GM19351 (cell line): ENCODE data around the gene BCAS3.
A peak's percentile ranks its signal among the peaks of the same experiment; 100 is the strongest.

ENCODE experiments used
- ATAC-seq: cut with Tn5 transposase; IDR thresholded peaks from one replicate; pipeline ENCODE4 v1.9.1; 2021; ENCODE audit warnings: mild to moderate bottlenecking, moderate library complexity; ENCODE audit not compliant: unreplicated experiment

BCAS3 gene

DNA sequence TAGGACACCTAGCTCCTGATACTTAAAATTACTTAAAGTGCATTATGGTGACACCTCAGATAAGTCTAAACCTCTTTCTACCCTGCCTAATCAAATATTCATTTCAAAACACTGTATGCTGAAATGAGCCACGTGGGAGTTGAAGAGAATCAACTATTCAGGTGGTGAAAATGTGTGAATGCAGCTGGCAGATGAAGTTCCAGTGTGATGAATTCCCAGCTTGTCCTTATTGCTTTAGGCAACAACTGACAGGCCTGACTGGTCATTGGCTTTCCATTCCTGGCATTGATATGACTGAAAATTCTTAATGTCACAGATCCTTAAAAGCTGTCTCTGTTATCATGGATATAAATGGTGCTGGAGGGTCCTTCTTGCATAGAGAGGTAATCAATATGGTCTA, 420.1 kb downstream of the BCAS3 start:
- ATAC-seq, result no peak

DNA sequence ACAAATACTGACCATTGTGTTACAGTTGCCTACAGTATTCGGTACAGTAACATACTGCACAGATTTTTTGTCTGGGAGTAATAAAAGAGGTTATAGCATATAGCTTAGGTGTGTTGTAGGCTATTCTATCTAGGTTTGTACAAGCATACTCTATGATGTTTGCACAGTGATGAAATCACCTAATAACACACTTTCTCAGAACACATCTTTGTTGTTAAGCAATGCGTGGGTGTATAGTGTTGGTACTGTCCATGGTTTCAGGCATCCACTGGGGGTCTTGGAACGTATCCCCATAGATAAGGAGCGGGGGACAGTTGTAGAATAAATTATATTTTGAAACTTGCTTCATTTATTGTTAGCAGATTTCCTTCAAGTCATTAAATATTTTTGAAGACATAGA, 428.7 kb downstream of the BCAS3 start:
- ATAC-seq, result no peak

DNA sequence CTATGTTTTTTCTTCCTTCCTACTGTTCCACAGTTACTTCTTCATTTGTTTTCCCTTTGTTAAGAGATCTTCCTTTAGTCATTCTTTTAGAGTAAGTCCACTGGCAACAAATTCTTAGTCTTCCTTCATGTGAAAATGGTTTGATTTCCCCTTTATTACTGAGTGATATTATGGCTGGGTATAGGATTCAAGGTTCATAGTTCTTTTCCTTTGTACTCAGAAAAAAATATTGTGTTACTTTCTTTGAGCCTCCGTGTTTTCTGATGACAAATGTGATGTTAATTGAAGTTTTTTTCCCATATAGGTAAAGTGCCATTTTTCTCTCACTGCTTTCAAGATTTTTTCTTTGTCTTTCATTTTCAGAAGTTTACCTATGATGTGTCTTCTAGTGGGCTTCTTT, 438.9 kb downstream of the BCAS3 start:
- ATAC-seq, result no peak

DNA sequence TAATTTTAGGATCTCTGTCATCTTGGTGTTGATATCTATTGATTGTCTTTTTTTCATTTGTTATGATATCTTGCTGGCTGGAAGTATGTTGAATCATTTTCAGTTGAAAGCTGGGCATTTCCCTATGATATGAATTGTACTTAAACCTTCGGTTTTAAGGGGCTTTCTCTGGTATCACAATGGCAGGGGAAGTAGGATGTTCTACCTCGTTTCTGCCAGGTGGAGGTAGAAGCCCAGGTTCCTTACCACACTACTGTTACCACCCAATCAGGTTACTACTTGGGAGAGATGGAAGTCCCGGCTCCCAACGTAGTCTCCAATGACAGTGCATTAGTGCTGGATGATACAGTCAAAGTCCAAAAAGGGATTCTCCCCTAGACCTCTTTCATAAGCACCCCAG, 440.3 kb downstream of the BCAS3 start:
- no peak for ATAC-seq

DNA sequence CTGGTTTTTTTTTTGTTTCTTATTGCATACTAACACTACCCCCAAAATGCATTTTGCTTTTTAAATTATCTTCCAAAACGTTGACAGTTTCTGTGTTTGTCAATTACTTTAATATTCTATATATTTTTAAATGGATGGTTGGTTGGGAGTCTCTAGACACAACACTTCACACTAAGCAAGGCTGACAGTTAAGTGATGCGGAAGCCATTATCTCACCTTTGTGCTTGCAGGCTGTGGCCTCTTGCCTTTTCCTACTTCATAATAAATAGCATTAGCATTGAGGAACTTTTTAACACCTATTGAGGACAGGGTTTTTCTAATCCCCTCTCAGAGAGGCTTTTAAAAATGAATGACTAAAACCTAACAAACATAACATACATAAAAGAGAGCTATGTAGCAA, 441.2 kb downstream of the BCAS3 start:
- ATAC-seq, result no peak

DNA sequence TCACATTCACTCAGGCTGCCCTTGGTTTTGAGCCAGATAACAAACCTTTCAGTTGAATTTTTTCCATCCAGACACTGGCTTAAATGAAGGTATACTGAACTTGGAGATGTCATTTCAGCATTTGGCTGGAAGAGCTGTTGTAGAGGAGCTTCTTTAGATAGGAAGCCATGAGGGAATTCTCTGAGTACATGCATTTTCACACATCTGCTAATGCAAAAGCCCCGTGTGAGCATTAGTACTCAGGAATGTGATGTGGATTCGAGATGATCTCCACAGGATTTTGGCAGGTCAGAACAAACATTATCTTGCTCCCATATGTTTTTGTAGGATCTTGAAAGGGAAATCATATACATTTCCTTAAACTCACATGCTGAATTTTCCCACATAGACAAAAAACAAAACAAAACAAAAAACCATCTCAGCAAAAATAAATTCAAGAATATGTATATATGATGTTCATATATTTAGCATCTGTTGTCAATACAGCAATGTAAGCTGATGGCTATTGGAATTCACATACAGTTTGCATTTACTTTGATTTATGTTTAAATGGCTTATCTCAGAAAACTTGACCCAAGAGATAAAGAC, 444.8 kb downstream of the BCAS3 start:
- ATAC-seq, result no peak

DNA sequence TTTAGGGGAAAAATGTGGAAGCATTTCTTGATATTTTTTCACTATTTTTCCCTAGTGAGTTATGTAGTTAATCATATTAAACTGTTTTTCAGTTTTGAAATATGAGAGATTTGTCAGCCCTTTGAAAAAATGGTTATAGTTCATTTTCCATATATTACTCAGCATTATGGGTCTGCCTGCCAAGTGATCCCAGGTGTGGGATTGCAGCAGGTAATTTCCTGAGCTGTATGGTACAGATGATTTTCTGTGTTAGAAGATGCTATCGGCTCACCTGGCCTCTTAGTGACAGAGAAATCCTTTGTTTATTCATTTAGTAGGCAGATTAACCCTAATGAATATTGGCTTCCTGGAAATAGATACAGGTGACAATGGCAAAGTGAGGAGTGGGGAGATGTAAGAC, 446.9 kb downstream of the BCAS3 start:
- no peak for ATAC-seq

DNA sequence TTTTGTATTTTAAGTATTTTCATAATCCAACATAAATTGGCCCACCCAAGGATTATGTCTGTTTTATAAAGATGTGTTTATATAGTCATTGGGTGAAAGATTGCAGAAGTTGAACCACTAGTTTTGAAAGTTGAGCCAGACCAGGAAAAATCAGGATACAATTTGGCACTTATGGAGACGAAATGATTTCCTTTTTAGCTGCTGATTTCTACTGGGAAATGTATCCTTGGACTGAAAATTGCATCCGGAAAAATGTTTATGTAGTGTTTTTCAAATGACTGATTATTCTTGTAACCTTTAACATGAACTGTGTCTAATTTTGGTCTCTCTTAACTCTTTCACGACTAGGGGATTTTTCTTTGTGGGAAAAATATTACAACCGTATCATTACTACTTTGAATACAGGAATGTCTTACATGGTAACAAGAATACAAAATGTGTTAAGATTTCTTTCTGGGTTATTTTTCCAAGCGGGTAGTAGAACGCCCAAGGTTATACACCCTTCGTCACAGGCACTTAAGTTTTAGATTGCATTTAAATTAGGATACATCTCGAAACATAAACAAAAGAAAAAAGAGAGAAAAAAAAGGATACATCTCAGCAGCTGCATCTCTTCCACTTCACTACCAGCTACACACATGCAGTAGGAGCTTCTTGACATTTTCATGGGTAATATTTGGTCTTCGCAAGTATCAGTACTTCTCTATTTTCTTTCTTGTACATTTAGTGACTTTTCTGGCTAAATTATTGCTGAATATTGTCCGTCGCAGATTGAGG, 449.0 kb downstream of the BCAS3 start:
- ATAC-seq, result no peak

DNA sequence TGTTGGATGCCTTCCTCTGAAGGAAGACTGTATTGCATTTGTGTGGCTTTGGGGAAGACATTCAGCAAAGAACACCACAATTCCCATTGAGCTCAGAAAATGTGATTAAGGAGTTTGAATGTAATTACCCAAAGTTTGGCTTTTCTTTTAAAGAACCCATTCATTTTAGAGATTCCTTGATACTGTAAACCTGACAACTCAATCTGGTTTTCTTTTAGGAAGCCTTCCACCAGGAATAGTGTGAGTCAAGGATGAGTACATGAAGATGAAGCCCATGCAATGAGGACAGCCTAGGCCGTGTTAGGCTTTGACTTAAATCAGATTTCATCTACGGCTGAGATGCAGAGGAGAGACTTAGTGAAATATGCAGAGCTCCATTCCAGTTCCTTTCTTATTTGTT, 450.3 kb downstream of the BCAS3 start:
- no peak for ATAC-seq

DNA sequence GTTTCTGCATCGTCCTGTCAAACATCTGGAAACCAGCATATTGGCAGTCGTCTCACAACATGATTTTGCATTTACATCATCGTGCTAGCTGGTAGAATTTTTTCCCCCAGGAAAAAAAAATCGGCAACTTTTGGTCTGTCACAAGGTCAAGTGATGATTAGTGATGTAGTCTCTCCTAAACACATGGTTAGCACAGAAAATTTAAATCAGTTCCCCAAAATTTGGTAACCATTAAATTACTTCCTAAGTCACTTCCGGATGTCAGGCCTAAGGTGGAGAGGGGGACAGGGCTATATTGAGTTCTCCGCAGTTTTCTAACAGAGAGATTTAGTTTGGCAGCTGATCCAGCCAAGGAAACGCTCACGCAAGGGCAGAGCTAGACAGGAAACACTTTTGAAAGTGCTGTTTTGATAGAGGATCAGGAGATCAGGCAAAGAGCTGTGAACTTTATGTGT, 451.0 kb downstream of the BCAS3 start:
- no peak for ATAC-seq

DNA sequence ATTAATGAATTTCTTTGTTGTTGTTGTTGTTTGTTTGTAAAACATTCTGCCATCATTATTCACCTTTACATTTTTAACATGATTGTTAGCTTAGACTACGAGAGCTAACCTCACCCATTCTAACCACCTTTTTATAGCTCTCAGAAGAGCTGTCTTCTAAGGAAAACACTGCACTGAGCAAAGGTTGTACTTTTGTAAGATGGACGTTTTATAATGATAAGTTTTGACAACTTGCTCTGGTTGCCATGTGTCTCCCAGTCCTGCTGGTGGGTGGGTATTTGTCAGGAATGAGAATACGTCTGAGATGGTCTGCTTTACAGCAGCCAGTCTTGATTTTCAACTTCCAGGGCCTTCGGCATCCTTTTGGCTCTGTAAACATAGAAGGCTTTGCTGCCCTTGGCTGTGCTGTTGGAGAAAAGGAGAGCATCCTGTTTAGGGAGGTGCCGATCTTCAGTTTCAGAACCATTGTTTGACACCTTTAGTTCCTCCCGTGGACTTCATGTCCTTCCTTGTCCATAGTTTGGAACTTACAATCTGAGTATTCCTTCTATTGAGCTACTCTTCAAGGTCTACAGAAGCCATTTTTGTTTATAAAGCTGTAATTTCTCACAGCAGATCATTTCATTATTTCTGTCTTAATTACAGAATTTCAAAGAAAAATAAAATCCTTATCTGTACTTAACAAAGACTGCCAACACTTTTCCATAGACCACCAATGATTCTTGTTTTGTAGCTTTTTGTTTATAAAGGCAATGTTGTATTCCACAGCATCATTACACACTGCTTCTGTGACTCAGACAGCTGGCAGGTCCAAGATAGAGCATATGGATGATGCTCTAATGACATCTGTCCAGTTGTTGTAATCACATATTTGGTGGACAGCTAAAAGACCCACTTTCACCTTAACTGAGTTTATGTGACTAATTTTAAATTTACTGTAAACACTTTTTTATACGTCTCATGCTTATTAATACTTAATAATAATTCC, 451.9 kb downstream of the BCAS3 start:
- ATAC-seq, result no peak

DNA sequence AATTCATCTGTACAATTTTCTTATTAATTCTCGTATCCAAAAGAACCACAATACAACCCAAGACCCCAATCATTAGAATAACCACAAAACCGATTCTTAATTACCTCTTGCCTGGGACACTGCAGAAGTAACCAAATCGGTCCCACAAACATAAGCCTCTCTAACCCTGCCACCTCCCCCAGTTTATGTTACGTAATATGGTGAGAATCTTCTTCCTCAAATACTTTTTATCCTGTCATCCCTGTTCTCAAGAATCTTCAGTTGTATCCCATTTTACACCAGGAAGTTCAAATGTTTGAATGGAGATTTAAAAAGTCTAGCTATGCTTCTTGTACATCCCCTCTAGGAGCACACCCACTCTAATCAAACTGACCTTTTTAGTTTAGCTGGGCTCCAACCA, 452.7 kb downstream of the BCAS3 start:
- ATAC-seq, result no peak

DNA sequence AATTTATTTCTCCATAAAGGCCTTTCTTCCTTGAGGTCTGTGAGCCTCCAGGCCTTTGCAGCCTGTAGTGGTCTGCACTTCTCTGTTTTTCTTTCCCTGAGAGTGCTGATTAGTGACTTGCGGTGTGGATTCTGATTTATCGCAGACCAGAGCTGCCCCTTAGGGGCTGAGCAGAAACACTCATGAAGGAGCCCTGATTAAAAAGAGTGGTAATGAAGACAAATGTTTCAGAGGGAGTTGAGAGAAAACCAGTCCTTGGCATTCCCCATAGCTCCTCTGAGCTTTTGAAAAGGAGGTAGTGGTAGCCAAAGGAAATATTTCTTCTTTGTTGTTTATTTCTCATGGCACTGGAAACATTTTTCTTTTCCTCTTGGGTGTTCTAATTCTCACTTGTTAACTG, 453.9 kb downstream of the BCAS3 start:
- no peak for ATAC-seq

DNA sequence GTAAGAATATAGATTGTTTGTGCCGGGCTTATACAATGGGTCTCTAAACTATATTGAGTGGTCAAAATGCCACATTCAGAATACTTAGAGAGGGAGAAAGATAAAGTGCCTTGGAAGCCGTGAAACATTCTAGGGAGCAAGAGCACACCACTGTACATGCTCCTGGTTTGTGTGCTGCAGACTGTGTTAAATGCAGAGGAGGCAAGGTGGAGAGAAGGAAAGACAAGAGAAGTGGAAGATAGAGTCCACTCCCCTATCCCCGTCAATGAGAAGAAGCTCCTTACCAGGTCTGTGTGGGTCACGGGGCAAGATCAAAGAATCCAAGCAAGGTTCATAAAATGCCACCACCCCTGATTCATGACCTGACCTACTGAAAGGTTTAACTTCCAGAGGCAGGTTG, 454.9 kb downstream of the BCAS3 start:
- ATAC-seq, result no peak

DNA sequence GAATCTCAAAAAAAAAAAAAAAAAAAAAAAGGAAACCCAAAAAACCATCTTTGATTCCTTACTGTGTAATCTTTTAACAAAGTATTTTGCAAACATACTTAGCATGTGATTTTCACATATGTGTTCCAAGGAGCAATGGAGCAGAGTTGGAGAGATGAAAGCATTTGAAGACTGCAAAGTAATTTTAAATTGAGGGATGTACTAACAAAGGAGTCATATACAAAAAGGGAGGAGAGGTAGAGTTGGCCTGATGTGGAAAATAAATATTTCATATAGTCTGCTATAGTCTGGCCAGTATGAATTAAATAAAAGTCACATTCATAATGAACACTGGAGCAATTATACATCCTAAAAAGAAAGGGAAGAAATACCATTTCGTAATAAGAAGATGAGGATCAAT, 456.2 kb downstream of the BCAS3 start:
- ATAC-seq, result no peak

DNA sequence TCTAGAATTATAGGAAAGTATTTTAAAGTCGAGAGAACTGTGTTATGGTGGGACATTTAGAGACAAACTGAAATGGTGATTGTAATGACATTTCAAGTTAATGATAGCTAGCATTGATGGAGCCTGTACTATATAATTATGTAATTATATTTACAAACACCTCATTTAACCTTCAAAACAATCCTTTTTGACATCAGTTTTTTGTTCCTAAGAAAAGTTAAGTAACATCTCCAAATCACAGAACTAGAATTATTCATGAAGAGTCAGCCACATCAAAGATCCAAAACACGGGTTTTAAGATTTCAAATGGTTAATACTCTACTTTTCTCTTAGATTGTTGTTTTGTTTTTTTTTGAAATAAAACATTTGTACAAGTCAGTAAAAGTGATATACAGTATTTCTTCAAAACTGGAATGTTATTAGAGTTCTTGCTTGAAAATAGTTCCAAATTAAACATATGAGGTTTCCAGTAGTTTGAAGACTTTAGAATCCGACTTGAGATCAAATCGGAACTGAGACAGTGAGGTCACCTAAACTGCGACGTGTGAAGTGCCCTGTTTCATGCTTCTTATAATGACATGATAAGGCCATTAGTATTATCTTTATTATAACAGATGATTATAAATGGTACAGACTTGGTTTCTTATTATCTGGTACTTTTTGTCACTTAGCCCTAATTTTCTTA, 457.0 kb downstream of the BCAS3 start:
- ATAC-seq, result no peak

DNA sequence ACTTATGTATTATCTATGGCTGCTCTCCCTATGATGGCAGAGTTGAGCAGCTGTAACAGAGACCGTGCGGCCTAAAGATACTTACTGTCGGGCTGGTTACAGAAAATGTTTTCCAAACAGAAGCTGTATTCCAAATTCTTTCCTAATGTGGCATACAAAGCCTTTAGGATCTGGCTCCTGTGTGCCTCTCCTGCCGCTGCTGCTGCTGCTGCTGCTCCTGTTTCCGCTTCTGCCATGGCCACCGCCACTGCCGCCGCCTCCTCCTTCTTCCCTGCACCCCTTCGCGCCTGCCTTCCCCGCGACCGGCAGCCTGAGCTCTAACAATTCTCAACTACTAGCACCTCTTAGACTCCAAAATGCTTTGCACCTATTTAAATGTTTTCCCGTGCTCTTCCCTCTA, 458.1 kb downstream of the BCAS3 start:
- ATAC-seq, result no peak

DNA sequence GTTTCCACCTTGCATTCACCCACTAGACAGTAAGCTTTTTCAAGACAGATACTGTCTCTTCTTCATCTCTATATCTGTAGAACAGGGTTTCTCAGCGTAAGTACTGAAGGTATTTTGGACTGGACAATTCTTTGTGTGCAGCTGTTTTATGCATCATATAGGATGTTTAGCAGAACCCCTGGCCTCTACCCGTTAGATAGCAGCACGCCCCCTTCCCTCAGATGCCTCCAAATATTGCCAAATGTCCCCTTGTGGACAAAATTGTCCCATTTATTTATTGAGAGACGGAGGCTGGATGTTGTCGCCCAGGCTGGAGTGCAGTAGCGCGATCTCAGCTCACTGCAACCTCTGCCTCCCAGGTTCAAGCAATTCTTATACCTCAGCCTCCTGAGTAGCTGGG, 458.6 kb downstream of the BCAS3 start:
- ATAC-seq, result no peak

DNA sequence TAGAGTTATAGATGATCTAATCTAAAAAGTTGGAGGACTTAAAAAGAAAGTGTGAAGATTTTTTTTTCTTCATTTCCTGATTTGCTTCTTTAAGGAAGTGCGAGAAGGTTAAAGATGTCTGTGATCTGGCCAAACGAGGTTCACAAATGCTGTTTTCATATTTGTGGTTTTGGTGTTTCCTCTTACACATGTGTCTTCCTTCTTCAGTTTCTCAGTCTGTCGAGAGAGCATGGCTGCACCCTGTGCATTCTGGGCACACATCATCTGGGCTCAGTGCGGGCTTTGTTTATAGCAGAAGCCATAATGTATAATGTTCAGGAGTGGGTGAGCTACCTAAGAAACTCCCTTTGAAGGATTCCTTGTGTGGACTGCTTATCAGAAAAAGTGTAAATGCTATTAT, 461.6 kb downstream of the BCAS3 start:
- peak; percentile 96 for ATAC-seq

DNA sequence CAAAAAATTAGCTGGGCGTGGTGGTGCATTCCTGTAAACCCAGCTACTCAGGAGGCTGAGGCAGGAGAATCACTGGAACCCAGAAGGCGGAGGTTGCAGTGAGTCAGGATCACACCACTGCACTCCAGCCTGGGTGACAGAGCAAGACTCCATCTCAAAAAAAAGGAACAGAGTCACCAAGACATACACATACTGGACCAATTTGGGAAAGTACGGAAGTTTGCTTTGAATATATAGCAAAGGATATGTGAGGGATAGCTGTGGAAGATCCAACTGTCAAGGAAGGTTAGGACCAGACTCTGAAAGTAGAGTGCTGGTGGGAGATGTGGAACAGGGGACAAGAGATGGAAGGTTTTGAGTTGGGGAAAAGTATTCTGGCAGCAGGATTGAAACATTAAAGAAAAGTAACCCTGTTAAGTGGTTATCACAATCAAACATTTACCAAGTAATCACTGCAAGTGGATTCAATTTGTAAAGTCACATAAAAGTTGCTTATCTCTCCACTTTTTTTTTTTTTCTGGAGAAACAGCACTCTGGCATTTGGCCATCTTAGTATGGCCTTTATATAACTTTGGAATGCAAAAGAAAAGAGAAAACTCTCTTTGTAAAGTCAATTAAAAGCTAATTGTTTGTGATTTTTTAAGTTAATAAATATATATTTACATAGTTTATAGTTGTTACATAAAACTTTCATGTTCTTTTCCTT, 462.6 kb downstream of the BCAS3 start:
- ATAC-seq, result no peak
